Esophagus muscularis mucosa (tissue), 4 donors: ENCODE measurements around the gene FADS2. TPM values are rescaled to one million over a fixed set of nuclear protein-coding genes. Genes with fewer than 3 reads are reported as not detected.

Experiments used
- DNase-seq: peaks from one replicate; pipeline ENCODE4 v3.0.0-alpha.2; 2017; ENCODE audit errors: extremely low spot score
- H3K27ac ChIP-seq, 4 donors: fragments of 200-600 bp; sonication (generic); replicated peaks in 1 of 4; 1 replicate in 3 of 4; 2 replicates in 1 of 4; pipeline ENCODE4 v1.5.1; 2016 to 2019; ENCODE audit warnings: mild to moderate bottlenecking in 1 of 4
- H3K27me3 ChIP-seq, 4 donors: fragments of 200-600 bp; sonication (generic); one replicate each; pipeline versions ENCODE4 v1.5.1 to v1.6.0; 2016 to 2019
- H3K36me3 ChIP-seq, 4 donors: fragments of 200-600 bp; sonication (generic); one replicate each; pipeline ENCODE4 v1.5.1; 2016 to 2019
- H3K4me1 ChIP-seq, 4 donors: fragments of 200-600 bp; sonication (generic); one replicate each; pipeline ENCODE4 v1.5.1; 2016 to 2019
- H3K4me3 ChIP-seq, 4 donors: fragments of 200-600 bp; sonication (generic); 1 replicate in 2 of 4; 2 replicates in 2 of 4; pipeline ENCODE4 v1.5.1; 2016 to 2019; ENCODE audit warnings: mild to moderate bottlenecking in 4 of 4, moderate library complexity in 1 of 4
- H3K9me3 ChIP-seq, 4 donors: fragments of 200-600 bp; sonication (generic); 1 replicate in 3 of 4; 2 replicates in 1 of 4; pipeline ENCODE4 v1.5.1; 2016 to 2019
- CTCF ChIP-seq, 3 experiments: fragments of 200-600 bp in 2 of 3; fragments of 450-650 bp in 1 of 3; sonication (generic) in 2 of 3; IDR thresholded peaks; one replicate each; pipeline ENCODE4 v1.5.1; 2017 to 2019; ENCODE audit warnings: antibody characterized with exemption in 3 of 3, mild to moderate bottlenecking in 2 of 3, moderate library complexity in 1 of 3
- EP300 ChIP-seq: sonication (generic); formaldehyde crosslinking; IDR thresholded peaks from one replicate; pipeline ENCODE4 v1.6.1; 2017; ENCODE audit warnings: antibody characterized with exemption
- POLR2A ChIP-seq: fragments of 450-650 bp; IDR thresholded peaks from one replicate; pipeline ENCODE4 v1.6.1; 2017; ENCODE audit warnings: antibody characterized with exemption, moderate library complexity, mild to moderate bottlenecking, low read depth
- POLR2AphosphoS5 ChIP-seq, 2 donors: sonication (generic); formaldehyde crosslinking; IDR thresholded peaks; one replicate each; pipeline ENCODE4 v1.6.1; 2017; ENCODE audit warnings: antibody characterized with exemption in 2 of 2
- WGBS: methylation state at CpG from one replicate; pipeline ENCODE4 v1.1.5; 2018; 5-methylcytosine and 5-hydroxymethylcytosine counted together
- intact Hi-C: fragments of 100-400 bp; cut with DNase I; formaldehyde crosslinking; loops from one replicate; pipeline ENCODE4 v1.15.1; 2023
- total RNA-seq, 4 donors: library from RNA; depleted of rRNA; stranded (reverse); fragments of >200 nt; gene quantifications; one replicate each; pipeline versions ENCODE4 v1.1.0 to v1.2.1, GENCODE V29; 2016

Gene FADS2
- total RNA-seq, 4 donors from 2014 or later = 15.9 to 32.8 (median 28.0) TPM

GRCh38 chr11:61805146-61805545 is 23.0 kb upstream of the FADS2 start:
- Histone ChIP-seq H3K4me1 (no peaks in the 10 kb centered on the region), H3K27ac (no peak overlapping the region), H3K27me3 (no peaks in the 10 kb centered on the region), H3K36me3 (peaks cover 12 to 88% (median 58%) of the 10 kb centered on the region in 4 donors), H3K9me3 (no peaks in the 10 kb centered on the region), H3K4me3 (no peak overlapping the region)
- no peak for DNase-seq
- intact Hi-C loops = no loop called here
- TF ChIP-seq POLR2AphosphoS5 (IDR thresholded peaks at IDR 0.05) (no peak), POLR2A (no peak), CTCF (IDR thresholded peaks at IDR 0.05) (no peak), EP300 (no peak)
- WGBS = 87% methylated on average over 1 of the region's 1 CpG

GRCh38 chr11:61806785-61807184 is 21.3 kb upstream of the FADS2 start:
- intact Hi-C loops = no loop called here
- no peak for DNase-seq
- H3K27me3 ChIP-seq = no peaks in the 10 kb centered on the region

GRCh38 chr11:61810671-61811175 is 17.4 kb upstream of the FADS2 start:
- 98% methylated on average over 5 of the region's 8 CpGs for WGBS
- H3K4me1 ChIP-seq = peaks cover under 1 to 13% (median 6%) of the 10 kb centered on the region in 4 donors
- TF ChIP-seq POLR2A (no peak), EP300 (no peak)
- no peaks in the 10 kb centered on the region for H3K9me3 ChIP-seq
- intact Hi-C loops = no loop called here
- H3K27me3 ChIP-seq = peaks cover 0 to 5% (median 0%) of the 10 kb centered on the region in 4 donors
- no peak for DNase-seq
- H3K27ac ChIP-seq = no peak overlapping the region
- no peak overlapping the region for H3K4me3 ChIP-seq
- H3K36me3 ChIP-seq = peaks cover 23 to 77% (median 53%) of the 10 kb centered on the region in 4 donors

More at GRCh38 chr11:61806785-61807184, 21.3 kb upstream of the FADS2 start:
- Histone ChIP-seq H3K27ac (no peak overlapping the region), H3K4me1 (no peaks in the 10 kb centered on the region), H3K36me3 (peaks cover 20 to 100% (median 73%) of the 10 kb centered on the region in 4 donors), H3K9me3 (no peaks in the 10 kb centered on the region), H3K4me3 (no peak overlapping the region)
- WGBS = 82% methylated on average over 5 of the region's 5 CpGs
- TF ChIP-seq POLR2AphosphoS5 (IDR thresholded peaks at IDR 0.05) (no peak), EP300 (no peak), CTCF (IDR thresholded peaks at IDR 0.05) (no peak), POLR2A (no peak)

GRCh38 chr11:61811831-61812230 is 16.3 kb upstream of the FADS2 start:
- intact Hi-C loops = no loop called here
- Histone ChIP-seq H3K27me3 (peaks cover 0 to 11% (median 0%) of the 10 kb centered on the region in 4 donors), H3K4me1 (peaks cover 4 to 20% (median 14%) of the 10 kb centered on the region in 4 donors), H3K36me3 (peaks cover 20 to 66% (median 49%) of the 10 kb centered on the region in 4 donors), H3K4me3 (no peak overlapping the region), H3K9me3 (no peaks in the 10 kb centered on the region), H3K27ac (no peak overlapping the region)
- no peak for DNase-seq
- TF ChIP-seq POLR2A (no peak), POLR2AphosphoS5 (IDR thresholded peaks at IDR 0.05) (no peak), EP300 (no peak), CTCF (IDR thresholded peaks at IDR 0.05) (no peak)
- WGBS = 85% methylated on average over 5 of the region's 5 CpGs

GRCh38 chr11:61812736-61813411 is 15.2 kb upstream of the FADS2 start:
- Histone ChIP-seq H3K27ac (no peak overlapping the region), H3K27me3 (peaks cover 0 to 13% (median 0%) of the 10 kb centered on the region in 4 donors), H3K4me3 (no peak overlapping the region), H3K36me3 (peaks cover 19 to 55% (median 46%) of the 10 kb centered on the region in 4 donors), H3K9me3 (no peaks in the 10 kb centered on the region), H3K4me1 (peaks cover 11 to 29% (median 22%) of the 10 kb centered on the region in 4 donors)
- TF ChIP-seq EP300 = no peak
- TF ChIP-seq POLR2AphosphoS5 (IDR thresholded peaks at IDR 0.05) = no peak
- no peak for TF ChIP-seq POLR2A
- TF ChIP-seq CTCF (IDR thresholded peaks at IDR 0.05) = no peak
- intact Hi-C loops = no loop called here
- WGBS = 100% methylated on average over 2 of the region's 4 CpGs
- no peak for DNase-seq
